Neural crest cell (in vitro differentiated cells): Measurements from ENCODE around the gene NOTCH1. TPM values are rescaled to one million over a fixed set of nuclear protein-coding genes. Genes with fewer than 3 reads are reported as not detected.

Experiments used
- DNase-seq: peaks from one replicate; pipeline ENCODE4 v3.0.0; 2021; ENCODE audit warnings: low read depth, mixed read lengths, low spot score
- H3K27ac Mint-ChIP-seq: one replicate; pipeline ENCODE4 v1.8.0; 2021; ENCODE audit warnings: mild to moderate bottlenecking, mixed read lengths; ENCODE audit not compliant: unreplicated experiment
- H3K27me3 Mint-ChIP-seq: 2 replicates; pipeline ENCODE4 v1.8.0; 2021; ENCODE audit warnings: low read depth, mild to moderate bottlenecking, mixed read lengths
- H3K36me3 Mint-ChIP-seq: 2 replicates; pipeline ENCODE4 v1.8.0; 2021; ENCODE audit warnings: low read depth, mild to moderate bottlenecking, mixed read lengths
- H3K4me1 Mint-ChIP-seq: 2 replicates; pipeline ENCODE4 v1.8.0; 2021; ENCODE audit warnings: mixed read lengths
- H3K4me3 Mint-ChIP-seq: one replicate; pipeline ENCODE4 v1.8.0; 2021; ENCODE audit warnings: mild to moderate bottlenecking, mixed read lengths
- H3K9me3 Mint-ChIP-seq: 2 replicates; pipeline ENCODE4 v1.8.0; 2021; ENCODE audit warnings: mixed read lengths
- total RNA-seq: library from RNA; stranded (reverse); gene quantifications from 2 replicates; pipeline ENCODE4 v1.2.1, GENCODE V29; 2021
- TF ChIP-seq, protein P1 (sequence below): fragments of 200-600 bp; sonication (generic); conservative IDR thresholded peaks from 2 replicates; pipeline ENCODE4 v1.5.0; 2021; ENCODE audit warnings: antibody characterized with exemption, mild to moderate bottlenecking

Gene NOTCH1
- total RNA-seq, 1 donor from 2014 or later, result 99.7 TPM

- Mint-ChIP-seq H3K4me1 (peaks cover 24% of the 10 kb centered on the region), H3K27me3 (peaks cover 6% of the 10 kb centered on the region), H3K27ac (peak overlapping the region; percentile 95), H3K36me3 (no peaks in the 10 kb centered on the region), H3K4me3 (peak overlapping the region; percentile 85), H3K9me3 (no peaks in the 10 kb centered on the region)
- TF ChIP-seq, protein P1, sequence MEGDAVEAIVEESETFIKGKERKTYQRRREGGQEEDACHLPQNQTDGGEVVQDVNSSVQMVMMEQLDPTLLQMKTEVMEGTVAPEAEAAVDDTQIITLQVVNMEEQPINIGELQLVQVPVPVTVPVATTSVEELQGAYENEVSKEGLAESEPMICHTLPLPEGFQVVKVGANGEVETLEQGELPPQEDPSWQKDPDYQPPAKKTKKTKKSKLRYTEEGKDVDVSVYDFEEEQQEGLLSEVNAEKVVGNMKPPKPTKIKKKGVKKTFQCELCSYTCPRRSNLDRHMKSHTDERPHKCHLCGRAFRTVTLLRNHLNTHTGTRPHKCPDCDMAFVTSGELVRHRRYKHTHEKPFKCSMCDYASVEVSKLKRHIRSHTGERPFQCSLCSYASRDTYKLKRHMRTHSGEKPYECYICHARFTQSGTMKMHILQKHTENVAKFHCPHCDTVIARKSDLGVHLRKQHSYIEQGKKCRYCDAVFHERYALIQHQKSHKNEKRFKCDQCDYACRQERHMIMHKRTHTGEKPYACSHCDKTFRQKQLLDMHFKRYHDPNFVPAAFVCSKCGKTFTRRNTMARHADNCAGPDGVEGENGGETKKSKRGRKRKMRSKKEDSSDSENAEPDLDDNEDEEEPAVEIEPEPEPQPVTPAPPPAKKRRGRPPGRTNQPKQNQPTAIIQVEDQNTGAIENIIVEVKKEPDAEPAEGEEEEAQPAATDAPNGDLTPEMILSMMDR, result no peak
- peak; percentile 60 for DNase-seq
Observed at GRCh38 chr9:136525841-136526499, 19.9 kb downstream of the NOTCH1 start.

DNA sequence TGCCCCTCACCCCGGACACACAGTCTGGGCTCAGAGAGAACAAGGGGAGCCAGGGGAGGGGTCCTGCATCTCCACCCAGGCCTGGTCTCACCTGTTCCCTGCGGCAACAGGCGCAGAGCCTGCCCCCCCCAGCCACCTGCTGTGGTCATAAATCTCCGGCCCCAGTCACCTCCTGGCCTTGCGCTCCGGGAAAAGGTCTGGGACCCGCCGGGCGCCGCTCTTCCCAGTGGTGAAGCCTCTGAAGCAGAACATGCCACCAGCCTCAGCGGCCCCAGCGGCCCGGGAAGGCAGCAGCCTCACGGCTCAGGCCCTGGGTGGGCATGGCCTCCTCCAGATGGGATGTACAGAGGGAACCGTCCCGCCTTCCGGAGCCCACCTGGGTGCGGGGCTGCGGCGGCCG lies 20.6 kb downstream of the NOTCH1 start:
- H3K9me3 Mint-ChIP-seq, result no peaks in the 10 kb centered on the region
- H3K4me1 Mint-ChIP-seq, result peaks cover 18% of the 10 kb centered on the region
- H3K27ac Mint-ChIP-seq, result no peak overlapping the region
- peaks cover 6% of the 10 kb centered on the region for H3K27me3 Mint-ChIP-seq
- no peak for DNase-seq
- TF ChIP-seq, protein P1, result no peak
- no peak overlapping the region for H3K4me3 Mint-ChIP-seq
- no peaks in the 10 kb centered on the region for H3K36me3 Mint-ChIP-seq

DNA sequence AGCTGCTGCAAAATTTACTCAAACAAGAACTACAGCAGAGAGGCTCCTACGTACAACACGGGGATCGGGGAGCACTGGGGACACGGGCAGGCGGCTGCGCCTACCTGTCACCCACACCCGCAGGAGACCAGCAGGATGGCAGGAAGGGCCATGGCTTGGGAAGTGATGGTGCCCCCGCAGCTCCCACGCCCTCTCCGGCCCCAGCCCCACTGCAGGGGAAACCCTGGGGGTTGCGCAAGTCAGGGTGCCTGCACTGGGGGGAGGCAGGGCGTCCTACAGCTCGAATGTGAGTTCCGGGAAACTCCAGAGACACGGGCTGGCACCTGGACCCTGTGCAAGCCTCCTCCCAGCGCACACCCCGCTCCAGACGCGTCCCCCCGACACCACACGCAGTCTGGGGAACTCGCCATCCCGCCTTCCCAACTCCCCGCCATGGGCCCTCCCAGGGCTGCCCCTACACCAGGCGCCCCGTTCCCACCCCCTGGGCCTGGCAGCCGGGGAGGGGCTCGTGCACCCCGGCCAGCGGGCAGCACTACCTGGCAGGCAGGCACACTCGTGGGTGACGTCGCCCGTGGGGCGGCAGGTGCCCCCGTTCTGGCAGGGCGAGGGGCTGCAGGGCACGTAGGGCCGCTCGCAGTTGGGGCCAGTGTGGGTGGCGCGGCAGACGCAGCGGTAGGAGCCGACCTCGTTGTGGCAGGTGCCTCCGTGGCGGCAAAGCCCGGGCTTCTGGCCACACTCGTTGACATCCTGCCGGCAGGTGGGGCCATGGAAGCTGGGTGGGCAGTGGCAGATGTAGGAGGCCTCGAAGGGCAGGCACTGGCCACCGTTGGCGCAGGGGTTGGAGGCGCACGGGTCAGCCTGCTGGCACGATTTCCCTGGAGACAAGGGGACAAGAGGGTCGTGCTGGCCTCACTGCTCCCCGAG lies 23.3 kb downstream of the NOTCH1 start:
- Mint-ChIP-seq H3K4me3 (no peak overlapping the region), H3K9me3 (no peaks in the 10 kb centered on the region), H3K4me1 (peaks cover 12% of the 10 kb centered on the region), H3K27me3 (peaks cover 2% of the 10 kb centered on the region), H3K36me3 (no peaks in the 10 kb centered on the region), H3K27ac (no peak overlapping the region)
- TF ChIP-seq, protein P1, result no peak
- DNase-seq, result no peak

GRCh38 chr9:136521537-136521936 lies 24.3 kb downstream of the NOTCH1 start:
- Mint-ChIP-seq H3K36me3 (no peaks in the 10 kb centered on the region), H3K27me3 (peaks cover 2% of the 10 kb centered on the region), H3K9me3 (no peaks in the 10 kb centered on the region), H3K4me3 (no peak overlapping the region), H3K27ac (no peak overlapping the region), H3K4me1 (peaks cover 12% of the 10 kb centered on the region)
- no peak for DNase-seq
- TF ChIP-seq, protein P1, result no peak

DNA sequence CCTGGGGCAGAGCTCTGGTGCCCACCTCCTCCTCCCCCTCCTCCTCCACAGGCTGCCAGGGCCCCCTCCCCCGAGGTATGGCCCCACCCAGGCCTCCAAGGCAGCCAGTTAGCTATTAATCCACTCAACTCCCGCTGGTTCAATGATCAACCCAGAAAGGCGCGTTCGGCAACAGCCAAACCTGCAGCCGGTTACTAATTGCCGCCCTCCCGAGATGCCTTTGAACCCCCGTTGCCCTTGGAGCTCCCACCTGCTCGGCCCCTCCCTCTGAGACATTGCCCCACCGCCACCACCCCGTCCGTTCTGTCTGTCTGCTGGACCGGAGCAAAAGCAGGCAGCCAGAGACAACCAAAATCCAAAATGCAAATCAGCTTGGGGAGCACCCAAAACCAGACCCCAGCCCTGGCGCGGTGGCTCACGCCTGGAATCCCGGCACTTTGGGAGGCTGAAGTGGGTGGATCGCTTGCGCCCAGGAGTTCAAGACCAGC lies 25.8 kb downstream of the NOTCH1 start:
- H3K4me3 Mint-ChIP-seq, result no peak overlapping the region
- no peaks in the 10 kb centered on the region for H3K9me3 Mint-ChIP-seq
- peaks cover 6% of the 10 kb centered on the region for H3K4me1 Mint-ChIP-seq
- no peak for DNase-seq
- no peaks in the 10 kb centered on the region for H3K27me3 Mint-ChIP-seq
- TF ChIP-seq, protein P1, result no peak
- peak overlapping the region; percentile 57 for H3K27ac Mint-ChIP-seq
- no peaks in the 10 kb centered on the region for H3K36me3 Mint-ChIP-seq
